ENCODE results near the gene ADK.

The ADK gene

GRCh38 chr10:74637685-74638084 is 486.7 kb downstream of the ADK start:
- no peak for DNase-seq

GRCh38 chr10:74640134-74640921 is 489.3 kb downstream of the ADK start:
- no peak for DNase-seq

DNA sequence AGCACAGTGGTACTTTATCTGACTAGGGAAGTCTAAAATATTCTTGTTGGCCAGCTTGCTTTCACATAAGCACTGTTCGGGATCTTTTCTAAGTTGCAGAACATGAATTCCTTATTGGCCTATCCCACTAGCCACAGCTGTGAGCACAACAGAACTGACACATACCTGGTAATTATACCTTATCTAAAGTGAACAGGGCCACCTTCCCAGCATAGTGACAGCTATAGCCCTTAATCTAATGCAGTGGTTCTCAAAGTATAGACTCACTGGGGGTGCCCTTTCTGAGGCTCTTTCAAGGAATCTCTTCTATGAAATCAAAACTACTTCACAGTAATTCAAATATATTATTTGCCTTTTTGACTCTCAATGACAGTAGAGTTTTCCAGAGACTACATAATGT is 490.6 kb downstream of the ADK start:
- no peak for DNase-seq

DNA sequence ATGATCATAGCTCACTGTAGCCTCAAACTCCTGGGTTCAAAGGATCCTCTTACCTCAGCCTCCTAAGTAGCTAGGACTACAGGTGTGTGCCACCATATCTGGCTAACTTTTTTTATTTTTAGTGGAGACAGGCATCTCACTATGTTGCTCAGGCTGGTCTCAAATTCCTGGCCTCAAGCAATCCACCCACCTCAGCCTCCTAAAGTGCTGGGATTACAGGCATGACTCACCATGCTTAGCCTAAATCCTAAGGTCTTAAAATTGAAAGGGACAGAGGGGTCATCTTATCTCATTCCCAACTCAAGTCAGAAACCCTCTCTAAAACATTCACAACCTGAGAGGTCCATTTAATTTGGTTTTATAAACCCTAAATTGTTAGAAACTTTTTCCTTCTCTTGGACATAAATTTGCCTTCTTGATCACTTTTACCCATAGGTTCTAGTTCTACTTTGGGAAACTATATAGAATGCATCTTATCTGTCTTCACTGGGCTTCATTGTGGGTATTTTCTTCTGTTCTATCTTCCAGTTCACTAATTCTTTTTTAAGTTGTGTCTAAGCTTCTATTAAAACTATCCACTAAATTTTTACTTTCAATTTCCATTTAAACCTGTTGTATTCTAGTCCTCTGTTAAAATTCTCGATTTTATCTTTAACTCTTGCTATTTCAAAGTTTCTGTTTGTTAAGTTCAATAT is 492.0 kb downstream of the ADK start:
- DNase-seq: no peak

DNA sequence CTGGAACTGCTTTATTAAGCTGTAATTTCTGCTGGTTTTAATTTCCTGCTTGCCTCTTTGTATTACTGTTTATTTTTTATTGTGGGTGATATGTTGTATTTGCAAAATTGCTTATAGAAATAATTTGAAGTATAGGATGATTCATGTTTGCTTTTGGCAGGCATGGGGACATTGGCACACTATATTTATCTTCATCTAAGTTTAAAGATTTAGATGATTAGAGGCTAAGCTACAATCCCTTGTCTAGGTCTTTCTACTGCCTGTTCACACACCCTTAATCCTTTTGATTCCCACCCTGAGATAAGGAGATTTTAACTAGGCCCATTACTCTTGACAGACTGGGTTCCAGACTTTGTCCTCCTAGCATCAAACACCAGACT is 492.6 kb downstream of the ADK start:
- DNase-seq: no peak

GRCh38 chr10:74644738-74645137 is 493.7 kb downstream of the ADK start:
- DNase-seq: no peak

GRCh38 chr10:74645692-74646091 is 494.7 kb downstream of the ADK start:
- no peak for DNase-seq

GRCh38 chr10:74650613-74651012 is 499.6 kb downstream of the ADK start:
- DNase-seq: no peak

GRCh38 chr10:74651565-74651964 is 500.5 kb downstream of the ADK start:
- no peak for DNase-seq

GRCh38 chr10:74652664-74653063 is 501.6 kb downstream of the ADK start:
- no peak for DNase-seq

DNA sequence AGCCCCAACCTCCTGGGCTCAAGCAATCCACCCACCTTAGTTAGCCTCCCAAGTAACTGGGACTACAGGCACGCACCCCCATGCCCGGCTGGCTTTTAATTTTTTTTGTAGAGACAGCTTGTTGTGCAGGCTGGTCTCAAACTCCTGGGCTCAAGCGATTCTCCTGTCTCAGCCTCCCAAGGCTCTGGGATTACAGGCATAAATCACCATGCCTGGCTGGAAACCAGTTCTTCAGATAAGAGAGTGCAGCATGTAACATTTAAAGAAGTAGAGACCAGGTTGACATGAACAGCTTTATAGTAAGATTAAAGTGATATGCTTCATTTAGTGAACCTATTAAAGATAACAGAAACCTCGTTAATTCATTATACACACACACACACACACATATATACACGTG is 507.5 kb downstream of the ADK start:
- no peak for DNase-seq

DNA sequence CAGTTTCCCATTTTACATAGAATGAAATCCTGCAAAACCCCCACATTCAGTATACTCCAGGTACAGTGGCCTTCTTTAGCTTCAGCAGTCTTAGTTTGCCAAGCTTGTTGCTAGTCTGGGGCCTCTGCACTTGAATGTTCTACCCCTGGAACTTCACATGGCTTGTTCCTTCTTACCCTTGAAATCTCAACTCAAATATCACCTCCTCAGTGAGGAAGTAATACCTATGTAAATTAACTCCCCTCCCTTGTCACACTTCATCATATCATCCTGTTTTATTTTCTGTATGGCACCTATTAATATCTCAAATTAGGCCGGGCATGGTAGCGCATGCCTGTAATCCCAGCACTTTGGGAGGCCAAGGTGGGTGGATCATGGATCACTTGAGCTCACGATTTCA is 511.6 kb downstream of the ADK start:
- no peak for DNase-seq

GRCh38 chr10:74669210-74669609 is 518.2 kb downstream of the ADK start:
- no peak for DNase-seq

GRCh38 chr10:74671716-74672115 is 520.7 kb downstream of the ADK start:
- DNase-seq: no peak

- no peak for DNase-seq
Measured at GRCh38 chr10:74672430-74673165, 521.6 kb downstream of the ADK start.

DNA sequence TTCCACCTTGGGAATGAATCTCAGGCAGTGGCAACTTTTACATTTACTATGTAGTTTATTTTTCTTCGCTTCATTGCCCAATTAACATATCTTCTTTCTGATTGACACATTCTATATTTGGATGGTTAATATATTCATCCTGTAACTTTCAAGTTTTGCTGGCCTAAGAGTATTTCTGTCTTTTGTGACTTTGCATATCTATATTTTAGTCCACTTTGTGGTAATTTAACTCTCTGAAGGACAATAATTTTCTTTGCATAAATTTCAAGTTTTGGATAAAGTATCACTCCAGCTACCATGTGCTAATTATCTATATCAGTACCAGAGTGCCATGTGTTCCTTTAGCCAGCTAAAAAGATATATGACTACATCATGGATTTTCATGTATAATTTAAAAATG is 523.9 kb downstream of the ADK start:
- DNase-seq: no peak

GRCh38 chr10:74675484-74675883 is 524.5 kb downstream of the ADK start:
- no peak for DNase-seq

GRCh38 chr10:74677951-74678350 is 526.9 kb downstream of the ADK start:
- no peak for DNase-seq

DNA sequence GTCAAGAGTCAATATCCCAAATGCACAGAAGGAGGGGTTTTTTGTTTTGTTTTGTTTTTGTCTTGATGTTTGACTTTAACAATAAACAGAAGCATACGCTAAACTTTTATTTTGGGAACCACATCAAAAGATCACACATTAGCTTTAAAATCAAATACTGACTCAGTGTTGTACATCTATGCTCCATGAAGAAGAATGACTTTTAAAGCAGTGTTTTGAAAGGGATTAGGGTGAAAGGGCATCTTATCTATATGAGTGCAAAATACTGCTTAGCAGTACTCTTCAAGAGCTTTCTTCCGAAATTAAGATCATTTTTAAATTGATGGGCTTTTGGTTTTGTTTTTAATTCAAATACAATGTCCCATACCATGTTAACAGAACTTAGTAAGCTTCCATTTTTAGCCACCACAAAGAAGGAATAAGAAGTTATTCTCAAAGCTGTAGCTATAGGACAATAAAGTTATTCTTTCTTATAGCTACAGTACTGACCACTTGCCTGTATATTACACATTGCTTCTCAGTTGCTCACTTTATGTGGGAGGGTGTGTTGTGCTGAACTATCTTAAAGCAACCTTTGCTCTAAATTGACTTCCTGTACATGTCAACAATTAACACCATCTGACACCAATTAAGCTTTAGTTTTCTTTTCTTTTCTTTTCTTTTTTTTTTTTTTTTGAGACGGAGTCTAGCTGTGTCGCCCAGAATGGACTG is 531.1 kb downstream of the ADK start:
- no peak for DNase-seq

GRCh38 chr10:74683067-74683466 is 532.0 kb downstream of the ADK start:
- peak; percentile 28 for DNase-seq

GRCh38 chr10:74683621-74684364 is 532.8 kb downstream of the ADK start:
- DNase-seq: peak; percentile 48

GRCh38 chr10:74684462-74684861 is 533.4 kb downstream of the ADK start:
- DNase-seq: no peak

- no peak for DNase-seq
Measured at GRCh38 chr10:74685564-74685963, 534.5 kb downstream of the ADK start.
